GM21381 (cell line): ENCODE data around the gene COG2.
"Not testable (repeated sequence)": the region's sequence is repeated elsewhere in the genome, so short reads cannot be mapped to it uniquely, and the experiment has no call there.

Experiments
- ATAC-seq: cut with Tn5 transposase; IDR thresholded peaks from one replicate; pipeline ENCODE4 v1.9.1; 2021; ENCODE audit warnings: mild to moderate bottlenecking, moderate library complexity; ENCODE audit not compliant: unreplicated experiment

COG2 gene

GRCh38 chr1:230698964-230699363, 56.7 kb downstream of the COG2 start:
- not testable (repeated sequence) for ATAC-seq

DNA sequence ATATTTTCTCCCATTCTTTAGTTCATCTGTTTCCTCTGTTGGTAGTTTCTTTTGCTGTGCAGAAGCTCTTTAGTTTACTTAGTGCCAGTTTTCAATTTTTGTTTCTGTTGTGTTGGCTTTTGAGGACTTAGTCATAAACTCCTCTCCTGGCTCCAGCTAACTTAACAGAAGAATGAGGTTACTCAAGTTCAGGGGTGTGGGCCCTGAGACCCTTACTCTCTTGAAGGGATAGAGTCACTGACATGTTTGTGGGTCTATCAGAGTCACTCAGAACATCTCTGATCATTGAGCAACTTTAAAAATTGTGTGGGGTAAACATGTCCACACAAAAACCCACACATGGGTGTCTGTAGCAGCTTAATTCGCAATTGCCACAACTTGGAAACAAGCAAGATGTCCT, 57.4 kb downstream of the COG2 start:
- ATAC-seq, result no peak

DNA sequence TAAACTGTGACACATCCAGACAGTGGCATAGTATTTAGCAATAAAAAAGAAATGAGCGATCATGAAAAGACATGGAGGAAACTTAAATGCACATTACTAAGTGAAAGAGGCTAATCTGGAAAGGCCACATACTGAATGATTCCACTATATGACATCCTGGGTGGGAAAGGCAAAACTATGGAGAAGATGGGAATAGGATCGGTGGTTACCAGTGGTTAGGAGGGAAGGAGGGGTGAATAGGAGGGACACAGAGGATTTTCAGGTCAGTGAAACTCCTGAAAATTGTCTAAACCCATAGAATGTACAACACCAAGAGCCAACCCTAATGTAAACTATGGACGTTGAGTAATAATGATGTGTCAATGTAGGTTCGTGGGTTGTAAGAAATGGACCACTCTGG, 57.9 kb downstream of the COG2 start:
- no peak for ATAC-seq

- ATAC-seq, result no peak
Measured at GRCh38 chr1:230701434-230701833, 59.2 kb downstream of the COG2 start.

GRCh38 chr1:230701895-230702768, 59.9 kb downstream of the COG2 start:
- ATAC-seq, result no peak

GRCh38 chr1:230702934-230703678, 60.8 kb downstream of the COG2 start:
- no peak for ATAC-seq

DNA sequence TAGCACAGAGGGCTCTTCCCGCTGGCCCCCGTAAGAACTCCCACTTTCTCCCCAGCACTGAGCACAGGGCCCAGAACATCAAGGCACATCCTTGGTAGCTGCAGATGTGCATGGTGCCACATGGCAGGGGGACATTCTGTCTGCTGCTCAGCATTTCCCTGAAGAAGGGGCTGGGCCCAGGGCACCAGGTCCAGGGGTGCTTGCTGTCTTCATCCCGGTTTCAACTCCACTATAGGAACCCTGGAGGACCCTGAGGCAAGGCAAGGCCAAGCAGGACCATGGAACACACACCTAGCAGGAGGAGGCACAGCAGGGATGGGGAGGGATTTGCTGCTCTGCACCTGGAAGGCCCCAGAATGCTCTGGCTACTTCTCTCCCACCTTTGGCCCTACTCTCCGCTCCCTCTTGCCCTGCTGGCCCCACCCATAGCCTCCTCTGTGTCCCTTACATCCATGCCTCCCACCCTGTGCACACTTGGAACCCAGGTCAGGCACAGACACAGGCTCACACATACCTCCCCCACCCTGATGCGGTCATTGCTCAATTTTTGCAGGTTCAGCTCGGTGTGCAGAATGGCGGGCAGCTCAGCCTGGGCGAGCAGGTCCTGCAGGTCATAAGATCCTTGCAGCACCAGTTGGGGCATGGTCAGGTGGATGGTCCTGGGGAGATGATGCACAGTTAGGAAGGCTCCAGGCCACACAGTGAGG, 61.6 kb downstream of the COG2 start:
- no peak for ATAC-seq

GRCh38 chr1:230704830-230705229, 62.5 kb downstream of the COG2 start:
- no peak for ATAC-seq

DNA sequence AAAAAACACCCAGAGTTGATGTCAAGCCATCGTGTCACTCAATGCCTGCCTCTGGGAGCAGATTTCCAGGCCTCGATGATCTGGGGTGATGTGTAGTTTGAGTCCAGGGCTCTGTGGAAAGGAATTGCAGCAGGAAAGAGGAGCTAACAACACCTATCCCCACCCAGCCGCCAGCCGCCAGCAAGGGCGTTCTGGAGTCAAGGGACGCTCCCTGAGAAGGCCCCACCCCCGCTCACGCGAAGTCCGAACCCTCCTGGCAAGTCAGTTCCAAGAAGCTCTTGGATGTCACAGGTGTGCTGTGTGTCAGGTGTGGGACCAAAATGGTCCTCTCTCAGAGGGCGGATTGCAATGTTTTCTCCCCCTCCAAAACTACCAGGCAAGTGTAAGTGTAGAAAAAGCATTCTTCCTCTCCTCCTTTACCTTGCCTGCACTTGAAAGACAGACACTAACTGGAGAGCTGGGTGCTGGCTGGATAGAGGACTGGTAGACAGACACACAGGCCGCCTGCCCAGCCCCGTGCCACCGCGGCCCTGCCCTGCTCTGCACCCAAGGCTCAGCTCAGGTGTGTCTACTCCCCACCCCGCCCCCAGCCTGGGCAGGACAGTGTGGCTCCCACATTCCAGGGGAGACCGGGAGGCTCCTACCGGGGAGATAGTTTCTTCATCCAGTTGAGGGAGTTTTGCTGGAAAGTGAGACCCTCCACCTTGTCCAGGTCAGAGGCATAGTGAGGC, 63.2 kb downstream of the COG2 start:
- ATAC-seq, result no peak

DNA sequence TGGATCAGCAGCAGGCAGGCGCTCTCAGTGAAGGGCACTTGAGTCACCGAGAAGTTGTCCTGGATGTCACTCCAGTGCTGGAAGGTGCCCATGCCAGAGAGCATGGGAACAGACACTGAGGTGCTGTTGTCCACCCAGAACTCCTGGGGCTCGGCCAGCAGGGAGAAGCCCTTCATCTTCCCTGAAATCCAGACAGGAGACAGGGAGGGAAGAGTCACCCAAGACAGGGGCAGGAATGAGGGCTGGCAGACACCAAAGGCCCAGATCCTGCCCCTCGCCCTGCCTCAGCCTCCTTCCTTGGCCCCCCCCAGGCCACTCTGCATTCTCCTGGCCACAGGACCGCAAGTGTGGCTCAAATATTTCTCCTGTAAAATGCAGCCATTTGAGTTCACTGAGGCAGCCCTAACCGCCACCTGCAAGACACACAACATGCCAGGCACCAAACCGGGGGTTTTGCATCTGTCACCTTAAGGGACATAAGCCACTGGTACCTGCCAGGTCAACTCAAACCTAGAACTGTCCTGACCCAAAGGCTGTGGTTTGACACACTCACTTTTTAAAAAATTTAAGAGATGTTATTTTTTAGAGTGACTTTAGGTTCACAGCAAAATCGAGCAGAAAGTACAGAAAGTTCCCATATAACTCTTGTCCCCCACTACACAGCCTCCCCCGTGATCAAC, 63.9 kb downstream of the COG2 start:
- ATAC-seq, result no peak

GRCh38 chr1:230706887-230707731, 64.8 kb downstream of the COG2 start:
- ATAC-seq, result no peak

GRCh38 chr1:230707732-230708630, 65.7 kb downstream of the COG2 start:
- ATAC-seq, result no peak

DNA sequence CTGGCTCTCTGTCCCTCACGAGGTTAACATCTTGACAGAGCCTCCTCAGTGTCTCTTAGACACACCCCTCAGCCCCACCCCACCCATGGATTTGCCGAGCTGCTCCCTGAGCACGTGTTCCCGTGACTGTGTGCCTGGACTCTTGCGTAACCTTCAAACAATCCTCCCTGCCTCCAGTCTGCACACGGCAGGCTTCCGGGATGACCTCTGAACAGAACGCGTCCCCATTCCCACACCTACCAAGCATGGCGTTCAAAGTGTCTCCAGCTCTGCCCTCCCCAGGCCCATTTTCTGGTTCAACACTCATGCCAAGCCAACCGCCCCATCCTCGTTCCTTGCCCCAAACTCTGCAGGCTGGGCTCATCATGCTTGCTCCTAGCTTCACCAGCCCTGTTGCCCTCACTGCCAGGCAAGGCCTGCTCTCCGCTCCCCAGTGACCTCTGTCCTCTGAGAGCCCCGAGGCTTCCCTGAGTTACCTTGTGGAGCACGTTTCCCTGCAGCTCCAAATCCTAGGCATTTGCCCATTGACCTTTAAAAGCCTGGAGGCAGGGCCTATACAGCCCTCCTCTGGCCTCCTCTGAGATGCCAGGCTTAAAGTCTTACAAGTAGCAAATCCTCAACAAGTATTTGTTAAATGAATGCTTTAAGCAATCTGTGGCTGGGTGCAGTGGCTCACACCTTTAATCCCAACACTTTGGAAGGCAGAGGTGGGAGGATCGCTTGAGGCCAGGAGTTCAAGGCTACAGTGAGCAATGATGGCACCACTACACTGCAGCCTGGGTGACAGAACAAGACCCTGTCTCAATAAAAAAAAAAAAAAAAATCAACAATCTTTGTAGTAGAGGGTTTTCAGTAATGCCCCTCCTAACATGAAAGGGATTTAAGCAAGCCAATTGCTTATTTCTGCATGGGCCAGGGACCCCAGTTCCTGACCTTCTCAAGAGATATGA, 66.6 kb downstream of the COG2 start:
- no peak for ATAC-seq

GRCh38 chr1:230709619-230710542, 67.6 kb downstream of the COG2 start:
- ATAC-seq, result no peak

- ATAC-seq, result no peak
Measured at GRCh38 chr1:230710543-230710904, 68.2 kb downstream of the COG2 start.

DNA sequence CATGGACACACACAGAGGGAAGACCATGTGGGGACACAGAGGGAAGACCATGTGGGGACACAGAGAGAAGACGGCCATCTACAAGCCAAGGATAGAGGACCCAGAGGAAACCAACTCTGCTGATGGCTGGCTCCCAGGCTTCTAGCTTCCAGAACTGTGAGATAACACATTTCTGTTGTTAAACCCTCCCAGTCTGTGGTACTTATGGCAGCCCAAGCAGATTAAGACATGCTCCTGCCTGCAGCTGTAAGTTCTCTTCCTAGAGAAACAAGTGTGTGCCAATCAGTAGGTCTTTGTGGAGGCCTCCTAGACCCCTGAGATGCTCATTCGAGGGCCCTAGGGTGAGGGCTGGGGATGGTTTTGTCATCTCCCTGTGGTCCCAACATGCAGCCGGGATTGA, 69.0 kb downstream of the COG2 start:
- ATAC-seq, result no peak
